Posterior cingulate gyrus (tissue), 11 donors: ENCODE data around the gene ITGAD.

Source experiments
- DNase-seq, 10 donors: peaks; one replicate each; pipeline versions ENCODE4 v3.0.0 to v3.0.0-alpha.2; 2020 to 2021; ENCODE audit warnings: mixed read lengths in 3 of 10
- intact Hi-C: fragments of 100-400 bp; cut with DNase I; formaldehyde crosslinking; loops from one replicate; pipeline ENCODE4 v1.15.1; 2023

ITGAD gene

GRCh38 chr16:31455601-31456314 lies 62.6 kb downstream of the ITGAD start:
- peak in 3 of 10 donors; percentile 43 to 77 (median 70) for DNase-seq
- intact Hi-C loops = loop anchor here (5.0 to 10.0 kb wide), 5 partner anchors 259 to 501 kb away; partner anchors contain the start of genes FUS, KAT8, SETD1A and ZNF646

- intact Hi-C loops = loop anchor here (5.0 to 10.0 kb wide), 5 partner anchors 258 to 502 kb away; partner anchors contain the start of genes FUS, KAT8, SETD1A and ZNF646
- peak in 2 of 10 donors; percentile 35 to 43 for DNase-seq
Measured at GRCh38 chr16:31456988-31457360, 63.8 kb downstream of the ITGAD start.

DNA sequence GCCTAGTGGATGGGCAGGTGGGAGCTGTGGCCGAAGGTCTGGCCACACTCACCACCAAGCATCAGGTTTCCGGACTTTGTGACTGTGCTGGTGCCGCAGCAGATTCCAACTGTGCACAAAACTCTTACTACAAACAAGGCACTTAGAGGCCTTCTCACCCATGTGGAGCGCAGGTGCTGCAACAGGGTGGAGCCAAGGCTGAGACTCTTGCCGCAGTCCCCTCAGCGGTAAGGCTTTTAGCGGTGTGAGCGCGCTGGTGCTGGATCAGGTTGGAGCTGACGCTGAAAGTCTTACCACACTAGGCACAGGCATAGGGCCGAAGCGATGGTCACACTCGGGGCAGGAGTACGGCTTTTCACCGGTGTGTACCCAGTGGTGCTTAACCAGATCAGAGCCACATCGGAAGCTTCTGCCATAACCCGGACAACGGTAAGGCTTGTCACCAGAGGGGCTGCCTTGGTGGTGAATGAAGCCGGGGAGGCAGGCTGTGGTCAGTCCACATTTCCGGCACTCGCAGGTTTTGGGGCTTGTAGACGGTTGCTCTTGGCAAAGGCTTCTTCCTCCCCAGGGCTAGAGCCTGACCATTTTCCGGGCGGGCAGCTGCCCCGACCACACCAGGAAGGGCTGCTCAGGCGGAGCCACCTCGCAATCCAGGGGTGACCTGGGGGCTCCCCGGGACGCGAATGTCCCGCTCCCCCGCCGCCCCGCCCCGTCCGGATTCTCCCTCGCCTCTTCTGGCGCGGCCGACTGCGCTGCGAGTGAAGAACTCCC lies 65.1 kb downstream of the ITGAD start:
- DNase-seq = peak in 1 of 10 donors; percentile 86
- intact Hi-C loops = loop anchor here (5.0 to 10.0 kb wide), 5 partner anchors 257 to 503 kb away; partner anchors contain the start of genes FUS, KAT8, SETD1A and ZNF646

DNA sequence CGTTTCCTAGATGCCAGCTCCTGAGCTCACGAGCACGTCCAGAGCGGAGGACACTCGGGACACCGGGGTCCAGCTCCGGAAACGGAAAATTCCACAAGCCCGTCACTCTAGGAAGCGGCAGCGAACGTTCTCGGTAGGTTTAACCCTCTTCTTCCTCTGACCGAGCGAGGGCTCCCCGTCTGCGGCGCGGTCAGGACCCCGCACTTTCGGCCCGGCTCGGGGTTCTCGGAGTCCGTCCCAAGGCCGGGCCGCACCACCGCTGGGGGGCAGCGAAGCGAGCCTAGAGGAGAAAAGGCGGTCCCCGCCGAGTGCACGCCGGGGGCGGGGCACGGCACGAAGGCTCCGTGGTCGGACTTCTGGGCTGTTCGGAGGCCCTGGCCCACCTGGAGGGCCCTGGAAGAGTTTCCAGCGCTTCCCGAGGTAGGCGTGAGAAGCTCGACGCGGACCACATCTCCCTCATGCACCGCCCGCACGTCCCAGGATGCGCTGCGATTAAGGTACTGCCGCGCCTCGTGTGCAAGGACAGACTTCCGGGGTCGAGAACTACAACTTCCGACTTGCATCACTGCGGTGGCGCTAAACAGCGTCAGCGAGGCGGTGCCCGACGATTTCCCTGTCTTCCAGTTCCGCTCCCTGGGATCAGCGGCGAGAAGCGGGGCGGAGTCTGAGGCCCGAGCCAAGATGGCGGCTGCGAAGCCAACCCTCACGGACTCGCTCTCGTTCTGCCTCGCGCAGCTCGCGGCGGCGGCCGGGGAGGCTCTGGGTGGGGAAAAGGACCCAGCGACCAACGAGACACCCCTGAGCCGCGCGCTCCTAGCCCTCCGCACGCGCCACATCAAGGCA lies 65.9 kb downstream of the ITGAD start, which contains the start of gene ARMC5:
TSS of gene ARMC5 (plus strand) at position 658 of the 843 bp plus-strand sequence. CDS start at position 682, 24 bp downstream.
- intact Hi-C loops = loop anchor here (5.0 to 10.0 kb wide), 5 partner anchors 256 to 504 kb away; partner anchors contain the start of genes FUS, KAT8, SETD1A and ZNF646
- DNase-seq = peak; percentile 96 to 100 (median 98)

DNA sequence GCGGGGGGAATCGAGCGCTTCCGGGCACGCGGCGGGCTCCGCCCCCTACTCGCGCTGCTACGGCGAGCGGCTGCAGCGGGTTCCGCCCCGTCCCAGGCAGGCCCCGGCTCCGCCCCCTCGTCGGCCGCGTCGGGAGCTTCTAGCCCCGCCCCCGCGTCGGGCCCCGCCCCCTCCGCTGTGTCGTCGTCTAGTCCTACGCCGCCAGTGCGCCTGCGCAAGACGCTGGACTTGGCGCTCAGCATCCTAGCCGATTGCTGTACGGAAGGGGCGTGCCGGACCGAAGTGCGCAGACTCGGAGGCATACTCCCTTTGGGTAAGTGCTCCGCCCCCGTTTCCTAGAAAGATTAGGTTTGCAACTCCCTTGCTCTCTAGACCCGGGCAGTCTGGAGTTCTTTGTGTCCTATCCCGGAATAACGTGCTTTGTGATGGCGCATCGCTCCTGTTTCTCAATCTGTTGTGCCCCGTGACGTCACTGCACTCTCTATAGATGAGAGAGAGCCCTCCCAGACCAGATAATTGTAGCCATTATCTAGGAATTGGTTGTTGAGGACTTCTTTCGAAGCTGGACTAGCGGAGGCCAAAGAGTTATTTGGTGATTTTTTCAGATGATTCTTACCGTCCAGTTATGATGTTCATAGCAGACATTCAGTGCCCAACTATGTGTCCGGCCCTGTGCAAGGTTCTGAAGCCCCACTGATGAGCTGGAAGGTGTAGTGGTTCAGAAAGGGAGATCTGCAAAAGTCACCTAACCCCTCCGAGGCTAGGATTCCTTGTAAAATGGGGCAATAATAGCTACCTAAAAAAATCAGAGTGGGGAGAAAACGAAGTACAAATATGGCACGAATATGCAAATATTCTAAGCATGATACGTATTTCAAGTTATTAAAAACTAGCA lies 66.8 kb downstream of the ITGAD start:
- peak; percentile 99 to 100 (median 100) for DNase-seq
- intact Hi-C loops = loop anchor here (2.0 to 10.0 kb wide), 7 partner anchors 49 to 505 kb away; partner anchors contain the start of genes FUS, KAT8, RUSF1 and SETD1A

DNA sequence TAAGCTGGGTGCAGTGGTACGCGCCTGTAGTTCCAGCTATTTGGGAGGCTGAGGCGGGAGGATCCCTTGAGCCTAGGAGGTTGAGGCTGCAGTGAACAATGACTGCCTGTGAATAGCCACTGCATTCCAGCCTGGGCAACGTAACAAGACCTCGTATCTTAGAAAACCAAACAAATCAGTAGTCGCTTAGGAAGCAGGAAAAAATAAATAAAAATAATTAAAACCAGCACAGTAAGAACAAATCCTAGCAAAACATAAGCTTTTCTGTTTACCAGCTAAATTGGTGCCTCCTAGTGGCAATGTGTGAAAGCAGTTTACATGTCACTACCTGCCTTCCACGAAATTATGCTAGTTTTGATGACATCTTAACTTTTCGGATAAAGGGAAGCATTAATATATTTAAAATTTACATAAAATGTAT lies 67.5 kb downstream of the ITGAD start:
- DNase-seq = no peak
- intact Hi-C loops = loop anchor here (2.0 to 10.0 kb wide), 2 partner anchors 48 to 404 kb away; partner anchors contain the start of gene RUSF1

DNA sequence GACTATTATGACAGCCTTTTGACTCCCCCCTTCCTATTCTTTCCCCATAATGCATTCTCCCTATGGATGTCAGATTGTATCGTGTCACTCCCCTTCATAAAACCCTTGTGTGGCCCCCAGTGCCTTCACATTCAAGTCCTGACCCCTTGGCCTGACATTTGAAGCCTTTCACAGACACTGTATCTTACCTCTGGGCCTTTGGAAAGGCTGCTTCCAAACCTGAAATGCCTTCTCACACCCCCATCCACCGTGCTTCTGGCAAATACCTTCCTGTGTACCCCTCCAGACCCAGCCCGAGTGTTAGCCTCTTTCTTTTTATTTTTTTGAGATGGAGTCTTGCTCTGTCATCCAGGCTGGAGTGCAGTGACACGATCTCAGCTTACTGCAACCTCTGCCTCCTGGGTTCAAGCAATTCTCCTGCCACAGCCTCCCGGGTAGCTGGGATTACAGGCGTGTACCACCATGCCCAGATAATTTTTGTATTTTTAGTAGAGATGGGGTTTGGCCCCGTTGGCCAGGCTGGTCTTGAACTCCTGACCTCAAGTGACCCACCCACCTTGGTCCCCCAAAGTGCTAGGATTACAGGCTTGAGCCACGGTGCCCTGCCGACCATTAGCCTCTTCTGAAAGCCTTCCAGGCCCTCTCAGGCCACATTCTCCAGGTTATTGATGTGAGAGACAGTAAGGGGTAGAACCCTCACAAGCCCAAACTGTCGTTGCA lies 68.2 kb downstream of the ITGAD start:
- no peak for DNase-seq
- intact Hi-C loops = loop anchor here (2.0 to 10.0 kb wide), 2 partner anchors 47 to 403 kb away; partner anchors contain the start of gene RUSF1

GRCh38 chr16:31461921-31462804 lies 69.0 kb downstream of the ITGAD start:
- intact Hi-C loops = loop anchor here (2.0 to 10.0 kb wide), 2 partner anchors 47 to 403 kb away; partner anchors contain the start of gene RUSF1
- DNase-seq = no peak

DNA sequence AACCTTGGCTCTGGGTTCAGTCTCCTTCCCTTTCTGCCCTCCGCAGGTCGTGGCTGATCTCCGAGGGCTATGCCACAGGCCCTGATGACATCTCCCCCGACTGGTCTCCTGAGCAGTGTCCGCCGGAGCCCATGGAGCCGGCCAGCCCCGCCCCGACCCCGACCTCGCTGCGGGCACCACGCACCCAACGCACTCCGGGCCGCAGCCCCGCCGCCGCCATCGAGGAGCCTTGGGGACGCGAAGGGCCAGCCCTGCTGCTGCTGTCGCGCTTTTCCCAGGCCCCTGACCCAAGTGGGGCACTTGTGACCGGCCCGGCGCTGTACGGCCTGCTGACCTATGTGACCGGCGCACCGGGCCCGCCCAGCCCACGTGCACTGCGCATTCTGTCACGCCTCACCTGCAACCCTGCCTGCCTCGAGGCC lies 71.2 kb downstream of the ITGAD start:
- intact Hi-C loops = loop anchor here (10.0 kb wide), 1 partner anchor 400 kb away; no protein-coding TSS in a partner anchor
- peak in 2 of 10 donors; percentile 76 to 77 for DNase-seq

- intact Hi-C loops = loop anchor here (10.0 kb wide), 1 partner anchor 400 kb away; no protein-coding TSS in a partner anchor
- peak in 2 of 10 donors; percentile 24 to 45 for DNase-seq
Measured at GRCh38 chr16:31464781-31465260, 71.7 kb downstream of the ITGAD start.

DNA sequence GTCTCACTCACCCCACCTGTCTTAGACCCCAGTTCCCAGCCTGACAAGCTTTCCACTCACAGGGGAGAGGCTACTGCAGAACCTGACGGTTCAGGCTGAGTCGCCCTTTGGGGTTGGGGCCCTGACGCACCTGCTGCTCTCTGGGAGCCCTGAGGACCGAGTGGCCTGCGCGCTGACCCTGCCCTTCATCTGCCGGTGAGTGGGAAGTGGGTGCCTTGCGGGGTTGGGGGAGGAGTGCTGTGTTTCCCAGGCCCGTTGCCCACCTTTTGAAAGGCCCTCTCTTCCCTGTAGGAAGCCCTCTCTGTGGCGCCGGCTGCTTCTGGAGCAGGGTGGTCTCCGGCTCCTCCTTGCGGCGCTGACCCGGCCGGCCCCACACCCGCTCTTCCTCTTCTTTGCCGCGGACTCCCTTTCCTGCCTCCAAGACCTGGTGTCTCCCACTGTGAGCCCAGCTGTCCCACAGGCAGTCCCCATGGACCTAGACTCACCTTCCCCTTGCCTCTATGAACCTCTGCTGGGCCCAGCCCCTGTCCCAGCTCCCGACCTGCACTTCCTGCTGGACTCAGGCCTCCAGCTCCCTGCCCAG lies 72.7 kb downstream of the ITGAD start:
- intact Hi-C loops = loop anchor here (10.0 kb wide), 1 partner anchor 399 kb away; no protein-coding TSS in a partner anchor
- peak in 2 of 10 donors; percentile 47 to 72 for DNase-seq

DNA sequence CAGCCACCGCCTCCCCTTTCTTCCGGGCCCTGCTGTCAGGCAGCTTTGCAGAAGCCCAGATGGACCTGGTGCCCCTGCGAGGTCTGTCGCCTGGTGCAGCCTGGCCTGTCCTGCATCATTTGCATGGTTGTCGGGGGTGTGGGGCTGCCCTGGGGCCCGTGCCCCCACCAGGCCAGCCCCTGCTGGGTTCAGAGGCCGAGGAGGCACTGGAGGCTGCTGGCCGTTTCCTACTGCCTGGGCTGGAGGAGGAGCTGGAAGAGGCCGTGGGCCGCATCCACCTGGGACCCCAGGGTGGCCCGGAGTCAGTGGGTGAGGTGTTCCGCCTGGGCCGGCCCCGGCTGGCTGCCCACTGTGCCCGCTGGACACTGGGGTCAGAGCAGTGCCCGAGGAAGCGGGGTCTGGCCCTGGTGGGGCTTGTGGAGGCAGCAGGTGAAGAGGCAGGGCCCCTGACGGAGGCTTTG lies 73.3 kb downstream of the ITGAD start:
- peak in 2 of 10 donors; percentile 65 to 76 for DNase-seq
- intact Hi-C loops = loop anchor here (10.0 kb wide), 1 partner anchor 398 kb away; no protein-coding TSS in a partner anchor

DNA sequence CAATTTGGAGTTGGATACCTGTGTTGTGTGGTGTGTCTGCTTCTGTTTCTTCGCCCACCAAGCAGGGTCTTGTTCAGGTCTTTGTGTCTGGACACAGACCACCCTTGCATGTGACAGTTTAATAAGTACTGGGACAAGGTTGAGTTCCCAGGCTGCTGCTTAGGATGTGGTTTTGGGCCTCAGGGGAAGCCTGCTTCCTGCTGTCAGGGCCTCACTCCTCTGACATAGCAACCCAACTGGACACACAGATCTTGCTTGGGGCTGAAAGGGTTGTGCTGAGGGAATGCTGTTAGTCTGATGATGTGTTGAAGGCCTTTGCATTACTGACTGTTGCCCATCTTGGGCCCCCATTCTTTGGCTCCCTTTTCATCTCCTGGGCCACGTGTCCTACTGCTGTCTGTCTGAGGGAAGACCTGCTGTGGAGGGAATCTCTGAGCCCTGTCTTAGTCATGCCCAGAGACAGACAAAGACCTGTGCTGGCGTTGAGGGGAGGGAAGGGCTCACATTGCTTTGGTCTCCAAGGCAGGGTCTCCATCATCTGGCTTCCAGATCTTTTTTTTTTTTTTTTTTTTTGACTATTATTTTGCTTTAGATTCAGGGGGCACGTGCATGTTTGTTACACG lies 74.1 kb downstream of the ITGAD start:
- intact Hi-C loops = loop anchor here (10.0 kb wide), 1 partner anchor 398 kb away; no protein-coding TSS in a partner anchor
- DNase-seq = peak in 1 of 10 donors; percentile 39

DNA sequence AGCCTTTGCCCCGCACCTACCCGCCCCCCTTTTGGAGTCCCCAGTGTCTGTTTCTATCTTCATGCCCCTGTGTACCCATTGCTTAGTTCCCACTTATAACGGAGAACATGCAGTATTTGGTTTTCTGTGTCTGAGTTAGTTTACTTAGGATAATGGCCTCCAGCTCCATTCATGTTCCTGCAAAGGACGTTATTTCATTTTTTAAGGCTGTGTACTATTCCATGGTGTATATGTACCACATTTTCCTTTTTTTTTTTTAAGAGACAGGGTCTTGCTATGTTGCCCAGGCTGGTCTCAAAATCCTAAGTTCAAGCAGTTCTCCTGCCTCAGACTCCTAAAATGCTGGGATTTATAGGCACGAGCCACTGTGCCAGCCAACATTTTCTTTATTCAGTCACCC lies 74.7 kb downstream of the ITGAD start:
- peak in 1 of 10 donors; percentile 5 for DNase-seq
- intact Hi-C loops = loop anchor here (10.0 kb wide), 1 partner anchor 397 kb away; no protein-coding TSS in a partner anchor

- DNase-seq = peak in 1 of 10 donors; percentile 16
- intact Hi-C loops = no loop called here
Measured at GRCh38 chr16:31470615-31471014, 77.5 kb downstream of the ITGAD start.
